Measurements from ENCODE around the gene ADCY5. TPM values are rescaled to one million over a fixed set of nuclear protein-coding genes. Genes with fewer than 3 reads are reported as not detected.

Gene ADCY5
- total RNA-seq, 1 donor from 2014 or later = 10.6 TPM

DNA sequence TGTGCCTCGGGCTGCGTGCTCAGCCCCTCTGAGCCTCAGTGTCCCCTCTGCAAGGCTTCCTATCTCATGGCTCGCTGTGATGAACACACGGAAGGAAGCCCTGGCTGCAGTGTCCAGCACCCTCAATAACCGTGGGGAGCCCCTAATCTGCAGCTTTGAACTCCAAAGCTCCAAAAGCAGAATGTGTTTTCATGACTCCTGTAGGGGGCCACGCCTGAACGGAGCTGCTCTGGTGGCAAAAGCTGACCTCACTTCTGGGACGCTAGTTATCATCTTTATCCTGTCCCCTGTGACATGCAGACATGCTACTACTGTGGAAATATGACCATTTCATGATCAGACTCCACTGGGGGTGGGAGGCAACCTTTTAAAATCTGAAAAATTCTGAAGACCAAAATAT is 148.3 kb downstream of the ADCY5 start:
- no peaks in the 10 kb centered on the region for H3K9me3 Mint-ChIP-seq (ENCODE audit: unreplicated experiment)
- DNase-seq (ENCODE audit: extremely low spot score, unreplicated experiment) = no peak
- TF ChIP-seq CTCF (IDR thresholded peaks at IDR 0.05) = no peak
- H3K27ac Mint-ChIP-seq (ENCODE audit: unreplicated experiment) = no peak overlapping the region
- no peaks in the 10 kb centered on the region for H3K4me1 Mint-ChIP-seq (ENCODE audit: unreplicated experiment)
- peaks cover 2% of the 10 kb centered on the region for H3K36me3 Mint-ChIP-seq (ENCODE audit: unreplicated experiment)
- peaks cover 5% of the 10 kb centered on the region for H3K27me3 Mint-ChIP-seq (ENCODE audit: unreplicated experiment)
- H3K4me3 Mint-ChIP-seq (ENCODE audit: unreplicated experiment) = no peak overlapping the region

GRCh38 chr3:123300056-123300455 is 148.8 kb downstream of the ADCY5 start:
- Mint-ChIP-seq H3K4me1 (ENCODE audit: unreplicated experiment) (no peaks in the 10 kb centered on the region), H3K36me3 (ENCODE audit: unreplicated experiment) (peaks cover 2% of the 10 kb centered on the region), H3K4me3 (ENCODE audit: unreplicated experiment) (no peak overlapping the region), H3K27ac (ENCODE audit: unreplicated experiment) (no peak overlapping the region), H3K9me3 (ENCODE audit: unreplicated experiment) (no peaks in the 10 kb centered on the region), H3K27me3 (ENCODE audit: unreplicated experiment) (peaks cover 6% of the 10 kb centered on the region)
- no peak for TF ChIP-seq CTCF (IDR thresholded peaks at IDR 0.05)
- DNase-seq (ENCODE audit: extremely low spot score, unreplicated experiment) = no peak

DNA sequence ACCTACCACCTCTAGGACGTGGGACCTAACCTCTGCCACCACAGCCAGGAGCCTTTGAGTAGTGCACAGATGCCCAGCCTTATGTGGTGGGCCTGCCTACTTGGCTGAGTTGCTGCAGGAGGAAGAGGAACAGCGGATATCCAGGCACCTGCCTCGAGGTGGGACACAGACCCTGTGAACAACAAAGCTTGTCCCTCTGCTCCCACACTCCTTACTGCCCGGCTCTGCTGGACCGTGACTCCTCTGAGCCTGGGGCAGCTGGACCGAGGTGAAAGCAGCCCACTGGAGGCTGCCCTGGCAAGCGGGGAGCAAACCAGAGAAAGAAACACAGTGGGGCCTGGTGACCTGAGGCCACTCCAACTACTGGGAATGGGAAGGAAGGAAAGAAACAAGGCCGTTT is 149.3 kb downstream of the ADCY5 start:
- Mint-ChIP-seq H3K9me3 (ENCODE audit: unreplicated experiment) (no peaks in the 10 kb centered on the region), H3K27ac (ENCODE audit: unreplicated experiment) (no peak overlapping the region), H3K27me3 (ENCODE audit: unreplicated experiment) (peaks cover 8% of the 10 kb centered on the region), H3K4me1 (ENCODE audit: unreplicated experiment) (no peaks in the 10 kb centered on the region), H3K36me3 (ENCODE audit: unreplicated experiment) (peaks cover 2% of the 10 kb centered on the region), H3K4me3 (ENCODE audit: unreplicated experiment) (no peak overlapping the region)
- no peak for DNase-seq (ENCODE audit: extremely low spot score, unreplicated experiment)
- no peak for TF ChIP-seq CTCF (IDR thresholded peaks at IDR 0.05)

- Mint-ChIP-seq H3K4me1 (ENCODE audit: unreplicated experiment) (no peaks in the 10 kb centered on the region), H3K4me3 (ENCODE audit: unreplicated experiment) (no peak overlapping the region), H3K9me3 (ENCODE audit: unreplicated experiment) (no peaks in the 10 kb centered on the region), H3K27me3 (ENCODE audit: unreplicated experiment) (peaks cover 13% of the 10 kb centered on the region), H3K36me3 (ENCODE audit: unreplicated experiment) (peaks cover 2% of the 10 kb centered on the region), H3K27ac (ENCODE audit: unreplicated experiment) (no peak overlapping the region)
- DNase-seq (ENCODE audit: extremely low spot score, unreplicated experiment) = no peak
- no peak for TF ChIP-seq CTCF (IDR thresholded peaks at IDR 0.05)
Measured at GRCh38 chr3:123298903-123299302, 150.0 kb downstream of the ADCY5 start.

DNA sequence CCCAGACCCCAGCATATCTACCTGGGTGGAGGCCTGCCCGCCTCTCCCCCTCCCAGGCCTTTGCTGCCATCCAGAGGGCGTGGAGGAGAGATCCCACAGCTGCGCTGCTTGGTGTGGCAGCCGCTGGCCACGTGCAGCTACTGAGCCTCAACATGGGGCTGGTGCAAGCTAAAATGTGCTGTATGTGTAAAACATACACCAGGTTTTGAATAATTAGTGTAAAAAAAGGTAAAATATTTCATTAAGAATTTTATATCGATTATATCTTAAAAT is 151.3 kb downstream of the ADCY5 start:
- no peak overlapping the region for H3K4me3 Mint-ChIP-seq (ENCODE audit: unreplicated experiment)
- TF ChIP-seq CTCF (IDR thresholded peaks at IDR 0.05) = no peak

More for the DNA sequence above, 151.3 kb downstream of the ADCY5 start:
- Mint-ChIP-seq H3K27ac (ENCODE audit: unreplicated experiment) (no peak overlapping the region), H3K27me3 (ENCODE audit: unreplicated experiment) (peaks cover 17% of the 10 kb centered on the region), H3K36me3 (ENCODE audit: unreplicated experiment) (peaks cover 2% of the 10 kb centered on the region), H3K9me3 (ENCODE audit: unreplicated experiment) (no peaks in the 10 kb centered on the region), H3K4me1 (ENCODE audit: unreplicated experiment) (no peaks in the 10 kb centered on the region)
- no peak for DNase-seq (ENCODE audit: extremely low spot score, unreplicated experiment)

All from osteocyte (in vitro differentiated cells).